HG02840 (cell line): ENCODE data around the gene TRIM23.
A peak's percentile ranks its signal among the peaks of the same experiment; 100 is the strongest.

Experiments used
- ATAC-seq: cut with Tn5 transposase; IDR thresholded peaks from one replicate; pipeline ENCODE4 v1.9.1; 2021; ENCODE audit warnings: mild to moderate bottlenecking, moderate library complexity, moderate number of reproducible peaks; ENCODE audit not compliant: unreplicated experiment, low FRiP score

Gene TRIM23

GRCh38 chr5:65570598-65571226 lies 53.4 kb downstream of the TRIM23 start:
- no peak for ATAC-seq

- no peak for ATAC-seq
Observed at GRCh38 chr5:65566505-65566904, 57.6 kb downstream of the TRIM23 start.

DNA sequence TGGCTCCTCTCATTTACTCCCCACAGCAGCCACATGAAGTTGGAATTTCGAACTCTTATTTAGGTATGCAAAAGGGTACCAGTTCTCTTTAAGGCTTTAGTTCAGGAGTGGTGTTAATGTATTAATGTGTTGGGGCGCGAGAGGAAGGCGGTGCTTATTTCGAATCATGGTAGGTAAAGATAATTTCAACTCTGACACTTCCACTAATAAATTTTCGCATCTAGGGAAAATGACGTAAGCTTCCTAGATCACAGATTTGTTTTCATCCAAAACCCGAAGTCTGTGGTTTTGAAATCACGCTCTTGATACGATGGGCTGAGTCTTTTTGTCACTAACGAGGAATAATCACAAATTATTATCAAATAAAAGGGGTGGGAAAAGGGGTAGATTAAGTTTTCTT lies 60.4 kb downstream of the TRIM23 start:
- no peak for ATAC-seq

DNA sequence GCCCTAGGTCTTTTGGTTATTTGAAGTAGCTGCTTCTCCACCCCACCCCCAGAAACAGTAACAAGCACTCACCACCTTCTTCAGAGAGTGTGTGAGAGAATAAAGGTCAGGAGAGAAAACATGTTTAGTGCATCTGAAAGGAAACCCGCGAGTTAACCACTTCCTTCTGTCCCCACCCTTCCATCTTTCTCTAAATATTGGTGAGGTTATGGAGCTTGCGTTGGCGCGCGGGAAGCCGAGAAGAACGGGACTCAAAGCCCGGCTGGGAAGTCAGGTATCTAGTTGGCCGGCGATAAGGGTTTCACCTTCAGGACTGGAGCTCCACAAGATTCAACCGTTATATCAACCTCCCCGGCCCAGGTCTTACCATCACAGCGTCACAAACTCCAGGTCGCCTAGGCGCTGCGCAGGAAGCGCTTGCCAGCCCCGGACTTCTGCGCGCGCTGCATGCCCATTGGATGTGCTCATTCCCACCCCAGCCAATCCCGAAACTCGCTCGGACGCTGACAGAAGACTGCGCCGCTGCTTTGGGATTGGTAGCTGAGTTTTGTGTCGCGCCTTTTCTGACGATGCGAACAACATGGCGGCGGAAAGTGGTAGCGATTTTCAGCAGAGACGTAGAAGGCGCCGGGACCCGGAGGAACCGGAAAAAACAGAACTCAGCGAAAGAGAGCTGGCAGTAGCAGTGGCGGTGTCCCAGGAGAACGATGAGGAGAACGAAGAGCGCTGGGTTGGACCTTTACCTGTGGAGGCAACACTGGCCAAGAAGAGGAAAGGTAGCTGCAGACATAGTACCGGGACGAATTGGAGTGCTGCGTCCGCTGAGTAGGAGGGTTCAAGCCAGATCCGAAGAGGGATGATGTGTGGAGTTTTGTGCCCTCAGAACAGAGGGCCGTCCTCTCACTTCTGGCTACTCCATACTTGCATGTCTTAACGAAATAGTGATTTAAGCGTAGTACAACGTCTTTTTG lies 61.1 kb downstream of the TRIM23 start, which contains the start of the genes CENPK and PPWD1:
Gene CENPK (minus strand): TSS at position 438 of the 971 bp plus-strand sequence. CDS start 8,261 bp downstream, outside the sequence.
Gene PPWD1 (plus strand): TSS at position 566 of the 971 bp plus-strand sequence. CDS start 15 bp downstream, at position 581.
- ATAC-seq: peak; percentile 100

GRCh38 chr5:65556718-65557117 lies 67.4 kb downstream of the TRIM23 start:
- ATAC-seq: no peak

- no peak for ATAC-seq
Observed at GRCh38 chr5:65556181-65556580, 68.0 kb downstream of the TRIM23 start.

DNA sequence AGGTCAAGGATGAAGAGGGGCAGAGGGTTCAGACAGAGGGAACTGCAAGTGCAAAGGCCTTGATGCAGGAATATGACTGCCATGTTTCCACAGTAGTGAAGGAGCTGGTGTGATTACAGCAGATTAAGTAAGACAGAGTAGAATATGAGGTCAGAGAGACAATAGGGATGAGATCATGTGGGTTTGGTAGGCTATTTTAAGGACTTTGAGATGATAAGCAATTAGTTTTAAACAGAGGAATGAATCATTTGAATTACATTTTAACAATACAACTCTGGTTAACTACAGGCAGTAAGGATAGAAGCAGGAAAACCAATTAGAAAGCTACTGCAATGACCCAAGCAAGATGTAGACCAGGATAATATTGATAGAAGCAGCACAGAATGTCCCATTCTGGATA lies 68.8 kb downstream of the TRIM23 start:
- ATAC-seq: no peak

DNA sequence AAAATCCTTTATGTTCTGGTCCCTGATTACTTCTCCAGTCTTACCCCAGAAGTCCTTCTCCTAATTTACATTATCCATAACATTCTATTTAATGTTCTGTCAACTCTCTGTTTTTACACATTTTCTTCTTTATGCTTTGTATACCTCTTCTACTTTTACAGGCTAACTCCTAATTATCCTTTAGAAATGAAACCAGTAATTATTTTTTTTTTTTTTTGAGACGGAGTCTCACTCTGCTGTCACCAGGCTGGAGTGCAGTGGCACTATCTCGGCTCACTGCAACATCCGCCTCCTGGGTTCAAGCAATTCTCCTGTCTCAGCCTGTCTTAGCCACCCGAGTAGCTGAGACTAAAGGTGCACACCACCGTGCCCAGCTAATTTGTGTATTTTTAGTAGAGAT lies 70.2 kb downstream of the TRIM23 start:
- ATAC-seq: no peak

DNA sequence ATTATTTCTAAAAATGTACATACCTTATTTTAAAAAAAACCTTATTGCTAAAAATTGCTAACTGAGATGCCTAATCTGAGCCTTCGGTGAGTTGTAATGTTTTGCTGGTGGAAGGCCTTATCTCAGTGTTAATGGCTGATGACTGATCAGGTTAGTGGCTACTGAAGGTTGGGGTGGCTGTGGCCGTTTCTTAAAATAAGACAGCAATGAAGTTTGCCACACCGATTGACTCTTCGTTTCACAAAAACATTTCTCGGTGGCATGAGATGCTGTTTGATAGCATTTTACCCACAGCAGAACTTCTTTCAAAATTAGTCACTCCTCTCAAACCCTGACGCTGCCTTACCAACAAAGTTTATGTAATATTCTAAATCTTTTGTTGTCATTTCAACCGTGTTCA lies 75.9 kb downstream of the TRIM23 start:
- no peak for ATAC-seq

DNA sequence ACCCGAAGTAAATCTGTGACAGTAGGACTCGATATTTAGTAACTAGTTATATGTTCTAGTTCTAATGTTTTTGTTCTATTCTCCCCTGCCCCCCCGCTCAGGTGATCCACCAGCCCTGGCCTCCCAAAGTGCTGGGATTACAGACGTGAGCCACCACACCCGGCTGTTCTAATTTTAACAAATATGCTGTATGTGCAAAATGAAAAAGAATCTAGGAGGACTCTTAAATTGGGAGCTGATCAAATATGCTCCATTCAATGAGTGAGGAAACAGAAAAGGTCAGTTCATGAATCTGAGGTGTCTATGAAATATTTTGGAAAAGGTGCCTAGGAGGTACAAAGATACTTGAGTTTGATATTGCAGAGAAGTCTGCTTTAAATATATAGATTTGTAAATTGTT lies 78.0 kb downstream of the TRIM23 start:
- ATAC-seq: no peak

DNA sequence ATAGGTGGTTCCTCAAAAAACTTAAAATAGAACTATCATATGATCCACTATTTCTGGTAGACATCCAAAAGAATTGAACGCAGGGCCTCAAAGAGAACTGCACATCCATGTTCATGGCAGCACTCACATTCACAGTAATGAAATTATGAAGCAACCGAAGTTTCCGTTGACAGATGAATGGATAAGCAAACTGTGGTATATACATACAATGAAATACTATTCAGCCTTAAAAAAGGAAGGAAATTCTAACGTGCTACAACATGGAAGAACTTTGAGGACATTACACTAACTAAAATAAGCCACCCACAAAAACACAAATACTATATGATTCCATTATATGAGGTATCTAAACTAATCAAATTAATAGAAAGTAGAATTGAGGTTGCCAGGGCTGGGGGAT lies 79.7 kb downstream of the TRIM23 start:
- no peak for ATAC-seq

GRCh38 chr5:65539827-65540226 lies 84.3 kb downstream of the TRIM23 start:
- ATAC-seq: no peak
